GM19438 (cell line): ENCODE data around the gene MAP4K3.
"Not testable (repeated sequence)": the region's sequence is repeated elsewhere in the genome, so short reads cannot be mapped to it uniquely, and the experiment has no call there.

ENCODE experiments used
- ATAC-seq: cut with Tn5 transposase; IDR thresholded peaks from one replicate; pipeline ENCODE4 v1.9.1; 2021; ENCODE audit warnings: low read depth; ENCODE audit not compliant: unreplicated experiment

The MAP4K3 gene

DNA sequence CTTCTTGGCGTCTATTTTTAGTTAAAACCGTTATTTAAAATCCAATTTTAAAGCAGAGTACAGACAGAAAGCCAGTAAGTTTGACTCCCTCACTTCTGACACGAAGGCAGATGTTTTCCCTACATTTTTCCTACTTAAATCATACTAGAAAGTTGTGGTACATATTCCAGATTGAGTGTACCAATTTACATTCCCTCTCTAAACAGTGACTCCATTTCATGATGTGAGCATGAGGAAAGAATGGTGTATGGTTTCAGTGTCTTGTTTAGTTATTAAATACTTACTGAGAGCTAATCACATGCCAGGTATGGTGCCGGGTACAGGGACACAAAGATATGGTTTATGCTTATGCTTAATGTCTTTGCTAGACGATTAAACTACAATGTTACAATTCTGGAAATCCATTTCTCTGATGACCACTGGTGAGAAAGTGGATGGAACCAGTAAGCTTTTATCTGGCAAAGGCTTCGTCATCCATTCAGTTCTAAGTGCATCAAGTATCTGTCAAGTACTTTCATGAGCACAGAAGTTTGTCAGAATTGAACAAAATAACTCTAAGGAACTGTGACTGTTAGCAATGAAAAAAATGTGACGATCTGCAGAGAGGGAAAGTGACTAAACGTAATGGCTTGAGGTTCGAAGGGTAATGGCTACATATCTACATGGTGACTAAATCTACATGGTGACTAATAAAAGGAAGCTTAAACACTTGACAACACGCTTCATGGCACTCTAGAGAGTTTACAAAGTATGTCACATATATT lies 25.7 kb downstream of the MAP4K3 start:
- ATAC-seq = no peak

- ATAC-seq = no peak
Observed at GRCh38 chr2:39409697-39410389, 27.2 kb downstream of the MAP4K3 start.

- ATAC-seq = no peak
Observed at GRCh38 chr2:39408351-39409136, 28.5 kb downstream of the MAP4K3 start.

- no peak for ATAC-seq
Observed at GRCh38 chr2:39407516-39408296, 29.4 kb downstream of the MAP4K3 start.

DNA sequence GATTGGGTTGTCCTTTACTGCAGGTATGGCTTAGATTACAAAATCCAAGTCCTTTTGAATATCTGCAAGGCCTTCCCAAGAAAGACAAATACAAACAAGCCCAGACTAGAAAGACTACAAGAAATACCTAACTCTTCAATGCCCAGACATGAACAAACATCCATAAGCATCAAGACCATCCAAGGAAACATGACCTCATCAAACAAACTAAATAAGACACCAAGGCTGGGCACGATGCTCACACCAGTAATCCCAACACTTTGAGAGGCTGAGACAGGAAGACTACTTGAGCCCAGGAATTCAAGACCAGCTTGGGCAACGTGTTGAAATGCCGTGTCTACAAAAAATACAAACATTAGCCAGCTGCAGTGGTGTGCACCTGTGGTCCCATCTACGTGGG lies 31.7 kb downstream of the MAP4K3 start:
- ATAC-seq = no peak

DNA sequence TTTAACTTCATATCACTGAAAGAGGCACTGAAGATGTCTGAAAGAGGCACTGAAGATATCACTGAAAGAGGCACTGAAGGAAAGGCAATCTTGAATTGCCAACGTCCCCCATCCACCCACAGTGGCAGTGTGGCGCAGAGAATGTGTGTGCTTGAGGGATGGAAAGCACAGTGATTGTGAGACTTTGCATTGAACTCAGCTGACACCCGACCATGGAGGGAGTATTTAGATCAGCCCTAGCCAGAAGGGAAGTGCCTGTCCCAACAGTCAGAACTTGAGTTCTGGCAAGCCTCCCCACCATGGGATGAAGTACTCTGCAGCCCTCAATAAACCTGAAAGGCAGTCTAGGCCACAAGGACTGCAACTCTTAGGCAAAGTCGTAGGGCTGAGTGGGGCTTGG lies 33.8 kb downstream of the MAP4K3 start:
- no peak for ATAC-seq

- ATAC-seq = no peak
Observed at GRCh38 chr2:39401319-39401718, 35.8 kb downstream of the MAP4K3 start.

- no peak for ATAC-seq
Observed at GRCh38 chr2:39399570-39399969, 37.5 kb downstream of the MAP4K3 start.

DNA sequence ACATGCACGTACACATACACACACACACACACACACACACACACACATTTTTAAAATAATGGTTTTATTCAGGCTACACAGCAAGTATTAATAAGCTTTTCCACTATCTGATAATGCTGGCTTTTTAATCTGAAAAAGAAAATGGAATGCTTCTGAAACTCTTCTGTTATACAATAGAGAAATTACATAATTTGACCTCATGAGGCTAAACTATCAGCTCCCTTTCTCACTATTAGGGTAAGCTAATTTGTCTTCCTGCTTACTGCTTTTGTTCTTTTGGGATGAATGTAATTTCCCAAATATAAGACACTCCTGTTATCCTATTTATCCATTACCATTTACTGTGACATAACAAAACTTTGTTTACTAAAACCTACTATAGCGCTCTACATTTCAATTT lies 41.8 kb downstream of the MAP4K3 start:
- ATAC-seq = no peak

DNA sequence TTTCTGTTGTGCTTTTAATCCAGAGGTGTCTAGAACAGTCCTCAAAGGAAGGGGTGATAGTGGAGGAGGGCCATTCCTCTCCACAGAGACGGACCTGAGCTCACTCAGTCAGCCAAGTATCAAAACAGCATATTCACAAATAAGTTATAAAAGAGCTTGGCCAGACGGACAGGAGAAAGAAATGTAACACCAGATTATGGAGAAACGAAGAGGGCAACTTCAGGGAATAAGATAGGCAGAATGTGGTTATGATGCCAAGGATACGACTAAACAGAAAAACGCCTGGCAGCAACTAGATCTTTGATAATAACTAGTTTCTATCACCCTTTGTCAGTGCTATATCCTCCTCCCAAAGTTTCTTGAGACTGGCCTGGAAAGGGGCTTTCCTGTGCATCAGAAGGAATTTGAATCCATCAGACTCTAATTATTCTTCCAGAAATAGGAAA lies 42.5 kb downstream of the MAP4K3 start:
- ATAC-seq = no peak

- ATAC-seq = no peak
Observed at GRCh38 chr2:39392672-39393071, 44.4 kb downstream of the MAP4K3 start.

GRCh38 chr2:39390216-39390615 lies 46.9 kb downstream of the MAP4K3 start:
- ATAC-seq = no peak

- ATAC-seq = no peak
Observed at GRCh38 chr2:39386064-39386463, 51.0 kb downstream of the MAP4K3 start.

- no peak for ATAC-seq
Observed at GRCh38 chr2:39385172-39385571, 51.9 kb downstream of the MAP4K3 start.

DNA sequence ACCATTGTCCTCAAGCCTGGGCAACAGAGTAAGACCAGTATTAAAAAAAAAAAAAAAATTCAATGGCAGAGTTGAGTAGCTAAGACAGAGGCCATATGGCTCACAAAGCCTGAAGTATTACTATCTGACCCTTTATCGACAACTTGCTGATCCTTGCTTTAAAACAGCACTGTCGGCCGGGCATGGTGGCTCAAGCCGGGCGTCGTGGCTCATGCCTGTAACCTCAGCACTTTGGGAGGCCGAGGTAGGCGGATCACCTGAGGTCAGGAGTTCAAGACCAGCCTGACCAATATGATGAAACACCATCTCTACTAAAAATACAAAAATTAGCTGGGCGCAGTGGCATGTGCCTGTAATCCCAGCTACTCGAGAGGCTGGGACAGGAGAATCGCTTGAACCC lies 53.0 kb downstream of the MAP4K3 start:
- ATAC-seq = not testable (repeated sequence)

GRCh38 chr2:39383146-39383545 lies 53.9 kb downstream of the MAP4K3 start:
- ATAC-seq = no peak

DNA sequence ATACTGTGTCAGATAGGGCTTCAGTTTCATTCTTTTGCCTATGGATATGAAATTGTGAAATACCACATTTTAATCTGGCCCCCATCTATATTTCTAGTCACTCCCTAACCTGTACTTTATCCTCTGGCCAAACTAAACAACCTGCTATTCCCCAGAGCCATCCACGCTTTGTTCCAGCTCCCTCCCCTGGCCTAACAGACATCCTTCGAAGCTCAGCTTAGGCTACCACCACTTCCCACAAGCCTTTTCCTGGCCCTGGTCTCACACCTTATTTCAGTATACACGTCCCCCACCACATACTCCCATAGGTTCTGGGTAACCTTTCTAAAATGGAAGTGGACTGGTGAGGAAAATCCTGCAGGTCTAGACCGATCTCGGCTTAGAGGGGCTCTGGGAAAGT lies 55.4 kb downstream of the MAP4K3 start:
- no peak for ATAC-seq

- no peak for ATAC-seq
Observed at GRCh38 chr2:39380525-39381150, 56.4 kb downstream of the MAP4K3 start.

DNA sequence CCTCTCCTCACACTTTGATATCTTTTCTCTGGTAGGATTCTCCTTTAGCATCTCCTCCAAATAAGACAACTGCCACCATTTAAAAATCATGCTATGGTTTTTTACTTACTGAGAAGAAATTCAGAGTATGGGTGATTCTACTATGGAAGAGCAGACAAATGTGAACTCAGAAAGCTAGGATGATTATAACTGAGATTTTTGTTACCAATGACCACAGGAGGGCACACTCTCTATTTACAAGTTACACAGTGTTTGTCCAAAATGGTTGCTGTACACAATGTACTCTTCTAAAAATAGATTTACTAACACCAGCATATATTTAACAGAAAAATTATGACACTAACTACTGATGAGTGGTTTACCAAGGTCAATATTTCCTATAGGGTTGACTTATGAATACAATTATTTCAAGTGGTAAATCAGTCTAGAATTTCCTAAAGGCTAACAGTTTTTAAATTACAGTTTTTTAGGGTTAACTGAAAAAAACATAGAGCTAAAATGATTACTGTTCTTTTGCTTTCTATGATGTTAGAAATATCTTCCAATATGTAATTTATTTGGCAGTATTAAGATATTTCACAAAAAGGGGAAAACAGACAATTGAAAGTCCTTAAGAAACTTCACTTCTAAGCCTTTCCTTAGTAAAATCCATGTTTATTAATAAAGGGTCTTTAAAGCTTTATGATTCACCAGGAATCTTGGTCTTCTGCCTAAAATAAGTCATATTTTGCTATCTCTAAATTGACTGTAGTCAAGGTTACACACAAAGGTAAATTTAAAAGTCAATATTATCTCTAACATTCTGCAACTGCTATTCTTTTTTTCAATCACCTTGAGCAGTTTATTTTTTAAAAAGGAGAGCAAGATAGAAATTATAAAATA lies 57.2 kb downstream of the MAP4K3 start:
- ATAC-seq = peak; percentile 85
